Endodermal cell (in vitro differentiated cells): ENCODE measurements around the gene MACROD2. TPM values are rescaled to one million over a fixed set of nuclear protein-coding genes. Genes with fewer than 3 reads are reported as not detected.

Experiments
- DNase-seq: peaks from one replicate; pipeline ENCODE4 v3.0.0-alpha.2; 2017
- H3K27ac ChIP-seq: 2 replicates; pipeline ENCODE4 v1.5.1; 2013; ENCODE audit warnings: mild to moderate bottlenecking, low read depth, low read length, moderate library complexity
- H3K27me3 ChIP-seq: 2 replicates; pipeline ENCODE4 v1.6.1; 2013; ENCODE audit warnings: mild to moderate bottlenecking, low read length, moderate library complexity; ENCODE audit not compliant: insufficient read depth, control insufficient read depth, poor library complexity, severe bottlenecking
- H3K36me3 ChIP-seq: 2 replicates; pipeline ENCODE4 v1.7.0; 2013; ENCODE audit warnings: mild to moderate bottlenecking, low read length, moderate library complexity; ENCODE audit not compliant: control insufficient read depth, insufficient read depth
- H3K4me1 ChIP-seq: one replicate; pipeline ENCODE4 v1.7.0; 2013; ENCODE audit warnings: low read length; ENCODE audit not compliant: control insufficient read depth, insufficient read depth
- H3K4me3 ChIP-seq: 2 replicates; pipeline ENCODE4 v1.5.1; 2013; ENCODE audit warnings: mild to moderate bottlenecking, low read length, moderate library complexity
- H3K9ac ChIP-seq: 2 replicates; pipeline ENCODE4 v1.6.1; 2013; ENCODE audit warnings: mild to moderate bottlenecking, low read length, moderate library complexity; ENCODE audit not compliant: poor library complexity, severe bottlenecking; ENCODE audit errors: extremely low read depth
- H3K9me3 ChIP-seq: 2 replicates; pipeline ENCODE4 v1.6.1; 2013; ENCODE audit warnings: mild to moderate bottlenecking, low read length, moderate library complexity; ENCODE audit not compliant: control insufficient read depth
- H3K27ac Mint-ChIP-seq: 2 replicates; pipeline ENCODE4 v1.8.0; 2020; ENCODE audit warnings: mixed read lengths
- H3K27me3 Mint-ChIP-seq: 2 replicates; pipeline ENCODE4 v1.8.0; 2021; ENCODE audit warnings: mild to moderate bottlenecking, mixed read lengths; ENCODE audit not compliant: insufficient read depth
- H3K36me3 Mint-ChIP-seq: 2 replicates; pipeline ENCODE4 v1.8.0; 2020; ENCODE audit warnings: low read depth, mixed read lengths
- H3K4me1 Mint-ChIP-seq: 2 replicates; pipeline ENCODE4 v1.8.0; 2020; ENCODE audit warnings: mixed read lengths
- H3K4me3 Mint-ChIP-seq: 2 replicates; pipeline ENCODE4 v1.8.0; 2020; ENCODE audit warnings: mild to moderate bottlenecking, moderate library complexity, mixed read lengths
- H3K9me3 Mint-ChIP-seq: 2 replicates; pipeline ENCODE4 v1.8.0; 2020; ENCODE audit warnings: mild to moderate bottlenecking, mixed read lengths
- WGBS, 2 experiments: methylation state at CpG; one replicate each; pipeline versions ENCODE4 v1.1.5 to v1.1.7; 2013; ENCODE audit warnings: missing lambda C conversion rate in 2 of 2, mixed read lengths in 1 of 2; ENCODE audit not compliant: insufficient coverage in 1 of 2, insufficient read length in 1 of 2; 5-methylcytosine and 5-hydroxymethylcytosine counted together
- total RNA-seq, 2 donors: library from RNA; stranded (reverse); fragmentation: NEBNext Ultra II Directional in 1 of 2; extraction: Animal tissue kit (Norgen Biotek cat#: 25700) in 1 of 2; gene quantifications; 2 replicates in 1 of 2; 3 replicates in 1 of 2; pipeline ENCODE4 v1.2.1, GENCODE V29; 2021
- TF ChIP-seq, protein P1 (sequence below): fragments of 200-600 bp; sonication (generic); conservative IDR thresholded peaks from 2 replicates; pipeline ENCODE4 v1.5.0; 2021; ENCODE audit warnings: antibody characterized with exemption, mild to moderate bottlenecking

MACROD2 gene
- total RNA-seq, 2 donors from 2014 or later = 2.3 to 4.8 TPM

DNA sequence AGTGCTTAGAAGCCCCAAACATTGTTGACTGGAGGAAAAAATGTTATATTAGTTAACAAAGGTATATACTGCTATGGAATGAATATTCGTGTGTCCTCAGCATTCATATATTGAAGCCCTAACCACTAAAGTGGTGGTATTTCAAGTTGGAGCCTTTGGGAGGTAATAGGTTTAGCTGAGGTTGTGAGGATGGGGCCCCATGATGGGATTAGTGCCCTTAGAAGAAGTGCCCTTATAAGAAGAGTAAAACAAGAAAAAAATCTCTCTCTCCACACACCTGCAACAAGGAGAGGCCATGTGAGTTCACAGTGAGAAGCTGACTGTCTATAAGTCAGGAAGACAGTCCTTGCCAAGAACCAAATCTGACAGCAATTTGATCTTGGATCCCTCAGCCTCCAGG lies 1103.8 kb downstream of the MACROD2 start:
- Histone ChIP-seq H3K27me3 (no peaks in the 10 kb centered on the region), H3K9me3 (no peaks in the 10 kb centered on the region), H3K4me1 (no peaks in the 10 kb centered on the region), H3K36me3 (no peaks in the 10 kb centered on the region), H3K27ac (no peak overlapping the region), H3K9ac (no peak overlapping the region), H3K4me3 (no peak overlapping the region)
- DNase-seq = no peak
- Mint-ChIP-seq H3K4me3 (no peak overlapping the region), H3K27ac (no peak overlapping the region), H3K4me1 (no peaks in the 10 kb centered on the region), H3K27me3 (no peaks in the 10 kb centered on the region), H3K9me3 (peaks cover 4% of the 10 kb centered on the region), H3K36me3 (no peaks in the 10 kb centered on the region)
- TF ChIP-seq, protein P1, sequence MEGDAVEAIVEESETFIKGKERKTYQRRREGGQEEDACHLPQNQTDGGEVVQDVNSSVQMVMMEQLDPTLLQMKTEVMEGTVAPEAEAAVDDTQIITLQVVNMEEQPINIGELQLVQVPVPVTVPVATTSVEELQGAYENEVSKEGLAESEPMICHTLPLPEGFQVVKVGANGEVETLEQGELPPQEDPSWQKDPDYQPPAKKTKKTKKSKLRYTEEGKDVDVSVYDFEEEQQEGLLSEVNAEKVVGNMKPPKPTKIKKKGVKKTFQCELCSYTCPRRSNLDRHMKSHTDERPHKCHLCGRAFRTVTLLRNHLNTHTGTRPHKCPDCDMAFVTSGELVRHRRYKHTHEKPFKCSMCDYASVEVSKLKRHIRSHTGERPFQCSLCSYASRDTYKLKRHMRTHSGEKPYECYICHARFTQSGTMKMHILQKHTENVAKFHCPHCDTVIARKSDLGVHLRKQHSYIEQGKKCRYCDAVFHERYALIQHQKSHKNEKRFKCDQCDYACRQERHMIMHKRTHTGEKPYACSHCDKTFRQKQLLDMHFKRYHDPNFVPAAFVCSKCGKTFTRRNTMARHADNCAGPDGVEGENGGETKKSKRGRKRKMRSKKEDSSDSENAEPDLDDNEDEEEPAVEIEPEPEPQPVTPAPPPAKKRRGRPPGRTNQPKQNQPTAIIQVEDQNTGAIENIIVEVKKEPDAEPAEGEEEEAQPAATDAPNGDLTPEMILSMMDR = no peak
- WGBS, 2 experiments = 100% methylated on average over 1 of the region's 1 CpG

DNA sequence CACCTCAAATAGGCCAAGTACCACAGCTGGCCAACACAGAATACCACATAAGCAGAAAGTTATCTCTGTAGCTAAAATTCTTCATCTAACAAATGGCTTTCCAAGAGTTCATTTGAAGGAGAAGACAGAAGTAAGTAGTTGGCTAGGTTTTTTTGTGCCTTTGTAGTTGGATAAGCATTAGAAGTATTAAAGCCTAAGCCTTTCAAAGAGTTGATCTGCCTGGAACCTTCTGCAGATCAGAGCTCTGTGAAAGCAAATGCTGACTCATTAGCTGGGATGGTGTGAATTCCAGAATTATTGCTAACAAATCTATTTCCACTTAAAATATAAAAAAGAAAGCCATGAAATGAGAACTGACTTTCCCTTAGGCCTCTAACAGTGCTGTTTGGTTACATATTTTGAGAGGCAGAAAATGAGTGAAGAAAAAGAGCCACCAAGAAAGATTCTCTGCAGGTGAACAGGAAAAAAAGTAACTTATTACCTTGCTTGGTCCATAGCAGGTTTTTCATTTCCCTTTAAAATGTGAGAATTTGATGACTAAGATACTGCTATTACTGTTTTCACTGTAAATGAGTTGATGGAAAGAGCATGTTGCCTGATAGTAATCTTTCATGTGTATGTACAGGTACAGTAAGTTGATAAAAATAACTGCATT lies 1105.3 kb downstream of the MACROD2 start:
- no peak overlapping the region for H3K9ac ChIP-seq
- TF ChIP-seq, protein P1 = no peak
- no peak for DNase-seq
- Mint-ChIP-seq H3K36me3 (no peaks in the 10 kb centered on the region), H3K27ac (no peak overlapping the region), H3K4me1 (no peaks in the 10 kb centered on the region), H3K9me3 (peaks cover 4% of the 10 kb centered on the region), H3K27me3 (no peaks in the 10 kb centered on the region), H3K4me3 (no peak overlapping the region)
- no peak overlapping the region for H3K4me3 ChIP-seq
- H3K4me1 ChIP-seq = no peaks in the 10 kb centered on the region
- no peaks in the 10 kb centered on the region for H3K9me3 ChIP-seq
- no peaks in the 10 kb centered on the region for H3K36me3 ChIP-seq
- H3K27me3 ChIP-seq = no peaks in the 10 kb centered on the region
- no peak overlapping the region for H3K27ac ChIP-seq

DNA sequence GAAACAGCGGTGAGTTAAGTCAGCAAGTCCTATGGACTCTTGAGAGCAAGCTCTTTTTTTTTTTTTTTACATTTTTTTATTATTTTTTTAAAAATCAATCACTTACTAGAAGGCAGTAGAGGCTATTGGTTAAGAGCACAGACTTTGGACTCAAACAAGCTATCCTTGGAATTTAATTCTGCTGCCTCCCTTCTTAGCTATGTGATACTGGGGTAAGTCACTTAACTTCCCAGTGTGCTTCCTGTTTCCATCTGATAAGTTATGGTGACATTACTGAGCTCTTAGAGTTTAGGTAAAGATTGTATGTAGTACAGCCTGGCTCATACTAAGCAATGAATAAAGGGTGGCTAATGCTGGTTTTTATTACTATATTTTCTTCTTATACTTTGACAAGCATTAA lies 1112.6 kb downstream of the MACROD2 start:
- Mint-ChIP-seq H3K4me3 (no peak overlapping the region), H3K9me3 (no peaks in the 10 kb centered on the region), H3K27me3 (no peaks in the 10 kb centered on the region), H3K36me3 (no peaks in the 10 kb centered on the region), H3K4me1 (no peaks in the 10 kb centered on the region), H3K27ac (no peak overlapping the region)
- Histone ChIP-seq H3K9ac (no peak overlapping the region), H3K27ac (no peak overlapping the region), H3K4me3 (no peak overlapping the region), H3K36me3 (no peaks in the 10 kb centered on the region), H3K9me3 (no peaks in the 10 kb centered on the region), H3K4me1 (no peaks in the 10 kb centered on the region), H3K27me3 (no peaks in the 10 kb centered on the region)
- TF ChIP-seq, protein P1 = no peak
- 21% methylated on average over 1 of the region's 1 CpG; no CpG with 5 or more reads in 1 of the 2 experiments for WGBS, 2 experiments
- no peak for DNase-seq
